Renal cortex interstitium (tissue), 15 donors: ENCODE data around the gene BMPR1A. TPM values are rescaled to one million over a fixed set of nuclear protein-coding genes. Genes with fewer than 3 reads are reported as not detected.
A peak's percentile ranks its signal among the peaks of the same experiment; 100 is the strongest.

Source experiments
- DNase-seq, 11 donors: peaks; one replicate each; pipeline ENCODE4 v3.0.0-alpha.2; 2013; ENCODE audit warnings: low read depth in 9 of 11, low spot score in 4 of 11; ENCODE audit errors: extremely low read depth in 1 of 11
- long read RNA-seq, 16 experiments: transcript quantifications; one replicate each; lab custom pipeline, GENCODE V29; 2026
- polyA plus RNA-seq, 3 donors: library from polyadenylated mRNA; unstranded; fragments of 120-200 nt; gene quantifications; one replicate each; pipeline ENCODE4 v1.2.1, GENCODE V29; 2013; ENCODE audit not compliant: insufficient read length in 3 of 3

BMPR1A gene
- polyA plus RNA-seq = 10 to 100 TPM; 60.8 to 78.6 (median 70.7) TPM
- long read RNA-seq, donor 1, full-length matches to known transcripts = 3 of 3 reads
- long read RNA-seq, donor 1, partial matches to known transcripts = 0 of 3 reads
- long read RNA-seq, donor 1, other reads (novel, unspliced or antisense) = 0 of 3 reads
- long read RNA-seq, donor 2, full-length matches to known transcripts = 2 of 7 reads
- long read RNA-seq, donor 2, partial matches to known transcripts = 5 of 7 reads
- long read RNA-seq, donor 2, other reads (novel, unspliced or antisense) = 0 of 7 reads
- long read RNA-seq, donor 3, full-length matches to known transcripts = 6 of 14 reads
- long read RNA-seq, donor 3, partial matches to known transcripts = 8 of 14 reads
- long read RNA-seq, donor 3, other reads (novel, unspliced or antisense) = 0 of 14 reads
- long read RNA-seq, donor 4, full-length matches to known transcripts = 6 of 6 reads
- long read RNA-seq, donor 4, partial matches to known transcripts = 0 of 6 reads
- long read RNA-seq, donor 4, other reads (novel, unspliced or antisense) = 0 of 6 reads
- long read RNA-seq, donor 5 = 0 reads
- long read RNA-seq, donor 6, full-length matches to known transcripts = 4 of 36 reads
- long read RNA-seq, donor 6, partial matches to known transcripts = 32 of 36 reads
- long read RNA-seq, donor 6, other reads (novel, unspliced or antisense) = 0 of 36 reads
- long read RNA-seq, donor 7, full-length matches to known transcripts = 7 of 13 reads
- long read RNA-seq, donor 7, partial matches to known transcripts = 6 of 13 reads
- long read RNA-seq, donor 7, other reads (novel, unspliced or antisense) = 0 of 13 reads
- long read RNA-seq, donor 8, full-length matches to known transcripts = 6 of 11 reads
- long read RNA-seq, donor 8, partial matches to known transcripts = 5 of 11 reads
- long read RNA-seq, donor 8, other reads (novel, unspliced or antisense) = 0 of 11 reads
- long read RNA-seq, donor 9, full-length matches to known transcripts = 3 of 39 reads
- long read RNA-seq, donor 9, partial matches to known transcripts = 36 of 39 reads
- long read RNA-seq, donor 9, other reads (novel, unspliced or antisense) = 0 of 39 reads
- long read RNA-seq, donor 10, full-length matches to known transcripts = 5 of 18 reads
- long read RNA-seq, donor 10, partial matches to known transcripts = 13 of 18 reads
- long read RNA-seq, donor 10, other reads (novel, unspliced or antisense) = 0 of 18 reads
- long read RNA-seq, donor 11, full-length matches to known transcripts = 7 of 7 reads
- long read RNA-seq, donor 11, partial matches to known transcripts = 0 of 7 reads
- long read RNA-seq, donor 11, other reads (novel, unspliced or antisense) = 0 of 7 reads
- long read RNA-seq, donor 12, full-length matches to known transcripts = 3 of 3 reads
- long read RNA-seq, donor 12, partial matches to known transcripts = 0 of 3 reads
- long read RNA-seq, donor 12, other reads (novel, unspliced or antisense) = 0 of 3 reads
- long read RNA-seq, donor 13 = 0 reads
- long read RNA-seq, donor 14, full-length matches to known transcripts = 5 of 10 reads
- long read RNA-seq, donor 14, partial matches to known transcripts = 5 of 10 reads
- long read RNA-seq, donor 14, other reads (novel, unspliced or antisense) = 0 of 10 reads
- long read RNA-seq, donor 15, full-length matches to known transcripts = 1 of 1 reads
- long read RNA-seq, donor 15, partial matches to known transcripts = 0 of 1 reads
- long read RNA-seq, donor 15, other reads (novel, unspliced or antisense) = 0 of 1 reads
- long read RNA-seq, donor 16, full-length matches to known transcripts = 8 of 22 reads
- long read RNA-seq, donor 16, partial matches to known transcripts = 14 of 22 reads
- long read RNA-seq, donor 16, other reads (novel, unspliced or antisense) = 0 of 22 reads

DNA sequence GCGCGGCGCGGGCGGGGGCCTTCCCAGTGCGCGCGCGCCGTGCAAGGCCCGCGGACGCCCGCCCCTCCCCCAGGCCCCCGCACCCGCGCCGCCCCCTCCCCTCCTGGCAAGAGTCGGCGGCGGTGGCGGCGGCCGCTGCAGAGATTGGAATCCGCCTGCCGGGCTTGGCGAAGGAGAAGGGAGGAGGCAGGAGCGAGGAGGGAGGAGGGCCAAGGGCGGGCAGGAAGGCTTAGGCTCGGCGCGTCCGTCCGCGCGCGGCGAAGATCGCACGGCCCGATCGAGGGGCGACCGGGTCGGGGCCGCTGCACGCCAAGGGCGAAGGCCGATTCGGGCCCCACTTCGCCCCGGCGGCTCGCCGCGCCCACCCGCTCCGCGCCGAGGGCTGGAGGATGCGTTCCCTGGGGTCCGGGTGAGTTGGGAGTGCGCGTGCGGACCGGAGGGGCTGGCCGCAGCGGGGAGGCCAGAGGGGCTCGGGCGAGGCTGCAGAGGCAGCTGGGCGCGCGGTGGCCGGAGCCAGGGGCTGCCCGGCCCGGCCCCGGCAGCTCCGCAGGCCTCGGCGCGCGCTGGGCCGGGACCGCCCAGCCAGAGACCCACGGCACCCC lies at the start of gene BMPR1A:
Gene BMPR1A, plus strand, starts transcription at position 109 of the 602 bp plus-strand sequence. CDS start 119,400 bp downstream, outside the sequence.
- peak in 4 of 11 donors; percentile 52 to 92 (median 63) for DNase-seq

DNA sequence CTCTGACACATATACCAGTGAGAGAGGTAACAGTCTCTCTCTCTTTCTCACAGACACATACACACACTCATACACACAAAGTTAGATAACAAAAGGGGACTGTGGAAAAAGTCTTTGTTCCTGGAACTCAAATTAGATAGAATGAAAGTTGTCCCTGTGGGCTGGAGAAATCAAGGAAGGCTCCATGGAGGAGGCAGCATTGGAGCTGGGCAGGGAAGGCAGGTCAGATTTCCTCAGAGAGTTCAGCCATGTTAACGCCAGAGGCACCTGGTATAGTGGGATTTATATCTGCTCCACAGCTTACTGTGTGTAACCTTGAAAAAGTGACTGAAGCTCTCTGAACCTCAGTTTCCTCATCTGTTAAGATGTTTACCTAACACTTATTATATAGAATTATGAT lies 49.4 kb upstream of the BMPR1A start:
- DNase-seq = no peak

DNA sequence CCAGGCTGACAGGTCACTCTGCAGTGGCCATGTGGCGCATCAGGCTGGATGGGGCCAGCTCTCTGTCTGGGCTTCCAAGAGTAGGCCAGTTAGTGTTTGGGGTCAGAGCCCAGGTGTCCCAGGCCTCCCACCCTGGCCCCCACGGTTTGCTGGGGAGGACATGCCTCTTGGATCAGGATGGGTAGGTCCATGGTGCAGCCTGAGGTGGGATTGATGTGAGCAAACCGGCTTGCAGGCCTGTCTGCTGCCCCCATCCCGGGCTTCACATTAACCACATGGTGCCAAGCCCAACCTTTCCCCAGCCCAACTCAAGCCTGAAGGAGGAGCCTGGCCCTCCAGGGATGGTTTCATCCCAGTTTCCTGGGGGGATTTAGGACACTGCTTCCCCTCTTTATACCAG lies 48.9 kb upstream of the BMPR1A start:
- no peak for DNase-seq

DNA sequence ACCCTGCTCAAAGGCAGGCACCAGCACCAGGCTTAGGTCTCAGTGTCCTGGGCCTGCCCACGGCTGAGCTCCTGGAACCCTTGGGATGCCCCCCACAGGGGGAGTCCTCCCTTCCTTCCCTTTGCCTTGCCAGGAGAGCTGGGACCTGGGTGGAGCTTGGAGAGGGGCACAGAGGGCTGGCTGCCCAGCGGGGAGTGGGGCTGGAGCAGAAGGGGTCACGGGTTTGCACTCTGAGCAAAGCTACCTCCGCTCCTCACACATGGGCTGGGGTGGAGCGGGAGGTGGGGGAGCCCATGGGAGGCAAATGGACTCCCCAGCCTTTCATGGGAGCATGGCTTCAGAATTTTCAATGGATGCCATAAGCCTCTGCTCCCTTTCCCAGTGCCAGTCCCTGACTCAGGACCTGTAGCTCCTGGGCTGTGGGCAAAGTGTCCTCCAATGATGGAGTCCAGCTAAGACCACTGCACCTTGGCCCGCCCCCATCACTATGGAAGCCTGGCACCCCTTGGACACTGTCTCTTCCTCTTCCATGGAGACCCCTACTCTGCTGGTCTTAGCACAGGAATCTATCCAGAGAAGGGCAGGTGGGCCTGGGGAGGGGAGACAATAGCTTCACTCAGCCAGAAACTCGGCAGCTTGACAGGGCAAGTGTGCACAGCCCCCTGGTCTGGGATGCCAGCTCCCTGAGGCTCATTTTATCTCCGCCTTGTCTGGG lies 48.2 kb upstream of the BMPR1A start:
- no peak for DNase-seq

DNA sequence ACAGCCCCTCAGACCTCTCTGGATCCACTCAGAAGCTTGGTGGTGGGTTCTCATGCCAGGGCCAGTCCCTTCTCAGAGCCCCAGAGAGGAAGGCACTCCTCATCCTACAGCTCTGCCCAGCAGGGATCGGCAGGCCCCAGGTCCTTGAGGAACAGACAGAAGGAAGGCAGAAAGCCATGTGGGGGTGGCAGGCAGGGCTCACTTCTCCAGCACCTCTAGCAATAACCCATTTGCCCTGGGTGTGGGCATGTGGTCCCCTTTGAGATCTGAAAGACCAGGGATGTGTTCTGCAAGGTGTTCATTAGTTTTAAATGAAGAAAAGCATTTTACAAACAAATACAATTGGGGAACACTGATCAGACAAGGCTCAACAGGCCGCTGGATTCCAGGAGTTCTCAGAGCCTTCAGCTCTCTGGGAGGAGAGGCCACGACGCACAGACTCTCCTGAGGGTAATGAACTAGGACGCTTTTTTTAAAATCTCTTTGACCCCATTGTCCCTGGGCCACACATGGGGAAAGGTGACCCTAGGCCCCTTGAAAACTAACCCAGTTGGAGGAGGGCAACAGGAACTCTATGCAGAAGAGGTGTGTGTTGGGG lies 47.5 kb upstream of the BMPR1A start:
- DNase-seq = no peak

DNA sequence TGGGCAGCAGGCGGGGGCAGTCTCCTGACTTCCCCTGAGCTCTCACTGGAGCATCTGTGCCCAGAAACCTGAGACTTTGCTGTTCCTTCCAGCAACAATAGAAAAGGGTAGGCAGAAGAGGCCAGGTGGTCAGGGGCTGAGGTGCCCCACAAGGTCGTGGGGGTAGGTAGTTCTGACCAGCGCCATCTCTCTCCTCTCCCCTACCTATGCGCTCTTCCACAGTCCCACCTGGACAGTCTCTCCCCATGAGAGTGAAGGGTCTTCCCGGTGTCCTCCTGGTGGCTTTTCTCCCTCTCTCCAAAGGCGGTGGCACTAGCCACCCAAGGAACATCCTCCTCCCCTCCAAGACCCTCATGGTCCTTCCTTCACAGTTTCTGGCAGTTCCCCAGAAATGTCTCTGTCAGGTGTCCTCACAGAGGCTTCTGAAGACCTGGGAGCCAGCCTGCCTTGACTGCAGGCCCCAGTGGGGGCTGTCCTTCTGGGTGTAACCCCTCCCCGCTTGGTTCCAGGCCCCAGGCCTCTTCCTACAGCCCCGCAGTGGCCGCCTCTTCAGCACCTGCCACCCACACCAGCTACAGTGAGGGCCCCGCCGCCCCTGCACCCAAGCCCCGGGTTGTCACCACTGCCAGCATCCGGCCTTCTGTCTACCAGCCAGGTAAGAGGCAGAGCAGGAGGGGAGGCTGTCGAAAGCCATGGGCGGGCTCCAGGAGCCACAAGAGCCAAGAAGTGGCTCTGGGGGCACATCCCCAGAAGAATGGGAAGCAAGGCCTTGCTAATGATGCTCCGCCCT lies 46.8 kb upstream of the BMPR1A start:
- DNase-seq = no peak

DNA sequence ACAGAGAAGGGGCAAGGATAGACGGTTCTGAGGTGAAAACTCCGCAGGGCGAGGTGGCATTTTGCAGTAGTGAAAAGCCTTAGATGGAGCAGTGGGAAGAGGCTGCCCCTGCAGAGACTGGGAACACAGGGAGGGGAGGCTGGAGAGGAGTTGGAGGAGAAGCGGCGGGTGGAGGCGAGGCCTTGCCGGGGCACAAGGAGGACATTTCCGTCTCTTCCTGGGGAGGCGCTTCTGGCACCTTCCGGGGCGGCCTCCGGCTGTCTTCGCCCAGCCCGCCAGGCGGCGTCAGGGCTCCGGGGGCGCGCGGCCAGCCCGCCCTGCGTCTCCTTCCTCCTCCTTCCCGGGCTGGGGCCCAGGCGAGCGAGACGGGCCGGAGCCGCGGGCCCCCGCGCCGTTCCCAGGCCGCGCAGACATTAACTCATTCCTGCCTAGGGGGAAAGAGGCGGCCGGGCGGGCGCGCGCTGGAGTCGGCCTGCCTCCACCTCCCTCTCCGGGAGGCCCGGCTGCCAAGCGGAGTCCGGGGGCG lies 45.4 kb upstream of the BMPR1A start:
- peak; percentile 61 to 90 (median 86) for DNase-seq

DNA sequence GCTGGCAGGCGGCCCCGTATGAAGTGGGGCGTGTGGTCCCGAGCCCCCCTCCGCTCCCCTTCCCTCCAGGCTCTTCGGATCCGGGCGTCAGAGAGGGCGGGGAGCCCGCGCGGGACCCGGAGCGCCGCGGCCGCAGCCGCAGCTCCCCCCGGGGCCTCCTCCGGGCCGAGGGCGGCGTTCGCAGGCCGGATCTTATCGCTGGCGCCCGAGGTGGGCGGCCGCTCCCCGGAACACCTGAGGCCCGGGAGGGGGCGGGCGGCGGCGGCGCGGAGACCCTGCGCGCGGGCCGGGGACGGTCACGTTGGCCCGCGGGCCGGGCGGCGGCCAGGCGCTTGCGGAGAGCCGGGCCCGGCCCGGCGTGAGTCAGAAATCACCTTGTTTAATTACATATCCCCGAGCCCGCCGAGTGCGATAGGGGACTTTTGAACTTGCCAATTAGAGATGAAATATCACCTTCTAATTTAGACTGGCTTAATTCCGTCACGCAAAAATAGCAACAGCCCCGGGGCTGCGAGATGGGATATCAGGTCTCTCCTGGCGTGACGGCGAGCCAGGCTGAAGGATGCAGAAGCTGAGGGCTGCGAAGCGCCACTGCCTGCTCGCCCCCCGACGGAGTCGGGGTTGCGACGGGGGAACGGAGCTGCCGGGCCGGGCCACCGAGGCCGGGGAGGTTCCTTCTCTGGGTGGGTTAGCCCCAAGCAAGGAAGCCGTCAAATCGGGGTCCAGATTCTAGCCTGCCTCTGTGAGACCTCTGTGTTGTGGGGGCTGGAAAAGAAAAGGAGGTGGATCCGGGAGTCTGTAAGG lies 44.7 kb upstream of the BMPR1A start:
- DNase-seq = peak in 8 of 11 donors; percentile 39 to 64 (median 58)

DNA sequence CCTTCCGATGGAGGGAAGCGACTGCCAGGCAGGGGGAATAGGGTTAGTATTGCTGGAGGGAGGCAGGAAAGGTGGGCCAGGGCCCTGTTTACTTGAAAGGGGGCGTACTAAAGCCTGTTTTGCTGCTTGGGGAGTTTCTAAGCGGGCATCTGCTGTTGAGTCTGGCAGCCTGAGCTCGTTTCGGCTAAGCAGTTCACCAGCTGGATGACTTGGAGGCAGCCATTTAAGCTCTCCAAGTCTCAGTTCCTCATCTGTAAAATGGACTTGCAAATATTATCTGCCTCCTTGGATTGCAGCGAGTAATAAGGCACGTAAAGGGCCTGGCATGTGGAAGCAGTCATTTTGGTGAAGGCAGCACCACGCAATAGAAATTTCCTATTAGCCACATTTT lies 44.1 kb upstream of the BMPR1A start:
- peak in 2 of 11 donors; percentile 19 to 32 for DNase-seq

DNA sequence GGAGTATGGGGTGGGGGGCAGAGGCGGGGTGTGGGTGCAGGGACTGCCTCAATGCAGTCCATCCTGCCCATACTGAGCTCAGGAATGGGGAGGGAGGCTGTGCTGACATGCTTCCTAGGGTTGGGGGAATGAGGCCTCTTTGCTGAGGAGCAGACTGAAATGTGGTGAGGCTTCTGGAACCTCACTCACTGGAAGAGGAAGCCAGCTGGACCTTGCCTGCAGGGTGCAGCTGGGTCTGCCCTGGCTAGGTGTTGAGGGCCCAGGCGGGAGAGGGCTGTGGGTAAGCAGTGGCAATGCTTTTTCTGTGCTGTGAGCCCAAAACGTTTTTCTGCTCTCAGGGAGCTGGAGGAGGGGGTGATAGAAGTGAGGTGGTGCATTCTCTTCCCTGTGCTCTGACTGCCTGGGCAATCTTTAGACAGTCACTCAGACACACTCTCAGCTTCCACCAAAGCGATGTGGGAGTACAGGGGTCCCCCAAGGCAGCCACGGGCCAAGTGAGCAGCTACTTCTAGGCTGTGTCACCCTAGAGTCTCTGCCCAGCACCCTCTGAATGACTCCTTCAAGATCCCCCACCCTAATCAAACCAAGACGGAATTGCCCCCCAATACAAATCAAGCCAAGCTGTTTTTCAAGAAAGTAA lies 41.1 kb upstream of the BMPR1A start:
- DNase-seq = no peak

DNA sequence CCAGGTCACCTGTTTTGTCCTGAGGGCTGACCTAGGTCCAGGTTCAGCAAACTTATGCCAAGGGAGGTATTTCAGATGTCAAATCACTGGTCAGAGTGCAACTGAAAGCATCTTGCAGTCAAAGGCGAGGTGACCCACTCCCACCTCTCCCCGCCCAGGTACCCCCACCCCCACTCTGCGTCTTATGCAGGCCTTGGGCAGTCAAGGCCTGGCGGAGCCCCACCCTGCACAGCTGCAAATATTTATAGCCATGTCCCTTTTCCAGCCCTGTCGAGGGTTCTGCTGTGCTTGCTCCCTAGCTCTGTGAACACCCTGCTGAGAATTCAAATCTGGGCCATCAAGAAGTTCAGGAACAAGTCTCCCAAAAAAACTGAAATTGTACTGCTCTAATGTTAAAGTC lies 40.6 kb upstream of the BMPR1A start:
- no peak for DNase-seq

DNA sequence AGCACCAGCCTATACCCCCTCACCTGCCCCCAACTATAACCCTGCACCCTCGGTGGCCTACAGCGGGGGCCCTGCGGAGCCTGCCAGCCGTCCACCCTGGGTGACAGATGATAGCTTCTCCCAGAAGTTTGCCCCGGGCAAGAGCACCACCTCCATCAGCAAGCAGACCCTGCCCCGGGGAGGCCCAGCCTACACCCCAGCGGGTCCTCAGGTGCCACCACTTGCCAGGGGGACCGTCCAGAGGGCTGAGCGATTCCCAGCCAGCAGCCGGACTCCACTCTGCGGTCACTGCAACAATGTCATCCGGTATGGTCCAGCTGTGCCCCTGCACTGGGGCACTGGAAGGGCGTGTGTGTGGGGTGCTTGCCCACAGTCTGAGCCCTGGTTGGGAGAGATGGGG lies 40.0 kb upstream of the BMPR1A start:
- DNase-seq = no peak

DNA sequence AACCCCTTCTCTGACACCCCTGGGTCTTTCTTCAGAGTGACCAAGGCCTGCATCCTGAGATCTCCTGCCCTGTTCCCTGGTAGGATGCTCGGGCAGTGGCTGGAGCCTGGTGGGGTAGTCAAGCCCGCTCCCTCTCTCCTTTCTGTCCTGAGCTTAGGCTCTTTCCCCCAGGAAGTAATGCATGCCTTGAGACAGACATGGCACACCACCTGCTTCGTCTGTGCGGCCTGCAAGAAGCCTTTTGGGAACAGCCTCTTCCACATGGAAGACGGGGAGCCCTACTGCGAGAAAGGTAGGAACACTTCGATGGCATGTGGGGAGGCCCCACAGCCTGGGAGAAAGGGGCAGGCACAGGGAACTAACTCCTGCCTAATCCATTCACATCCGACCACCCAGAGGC lies 37.9 kb upstream of the BMPR1A start:
- no peak for DNase-seq

DNA sequence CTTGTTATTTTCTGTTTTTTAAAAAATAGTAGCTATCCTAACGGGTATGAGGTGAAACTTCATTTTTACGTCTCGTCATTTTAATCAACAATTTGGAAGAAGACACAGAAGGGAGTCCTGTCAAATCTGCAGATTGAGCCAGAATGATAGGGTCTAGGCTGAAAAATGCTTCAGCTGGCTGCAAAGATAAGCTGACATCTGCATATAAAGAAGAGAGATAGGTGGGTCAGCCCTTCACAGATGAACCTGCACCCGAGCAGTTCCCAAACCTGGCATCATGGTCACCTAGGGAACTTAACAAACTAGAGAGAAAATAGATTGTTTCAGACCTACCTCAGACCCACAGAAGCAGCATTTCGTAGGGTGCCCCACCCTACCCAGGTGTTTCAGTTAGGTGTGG lies 35.2 kb upstream of the BMPR1A start:
- DNase-seq = no peak
